DMS153 treated with DMSO at 0.1 percent for 48 hours (cell line): ENCODE data around the gene FRMD1.
"Not testable (repeated sequence)": the region's sequence is repeated elsewhere in the genome, so short reads cannot be mapped to it uniquely, and the experiment has no call there.

Experiments used
- DNase-seq: peaks from one replicate; lab custom pipeline; 2025; ENCODE audit not compliant: unreplicated experiment; lab: John Stamatoyannopoulos, UW

FRMD1 gene

GRCh38 chr6:168080393-168081077 is 1.5 kb upstream of the FRMD1 start:
- DNase-seq, result no peak

GRCh38 chr6:168078175-168078942 is 653 bp downstream of the FRMD1 start:
- DNase-seq, result no peak

- DNase-seq, result not testable (repeated sequence)
Measured at GRCh38 chr6:168077401-168077800, 1.6 kb downstream of the FRMD1 start.

GRCh38 chr6:168075787-168076202 is 3.2 kb downstream of the FRMD1 start:
- no peak for DNase-seq

GRCh38 chr6:168075216-168075615 is 3.8 kb downstream of the FRMD1 start:
- no peak for DNase-seq

- no peak for DNase-seq
Measured at GRCh38 chr6:168073937-168074730, 4.9 kb downstream of the FRMD1 start.

GRCh38 chr6:168072730-168073129 is 6.3 kb downstream of the FRMD1 start:
- DNase-seq, result no peak

- no peak for DNase-seq
Measured at GRCh38 chr6:168072261-168072660, 6.8 kb downstream of the FRMD1 start.

GRCh38 chr6:168071620-168072019 is 7.4 kb downstream of the FRMD1 start:
- no peak for DNase-seq

GRCh38 chr6:168070804-168071203 is 8.2 kb downstream of the FRMD1 start:
- no peak for DNase-seq

GRCh38 chr6:168067081-168067759 is 11.8 kb downstream of the FRMD1 start:
- no peak for DNase-seq

GRCh38 chr6:168064226-168064807 is 14.7 kb downstream of the FRMD1 start:
- no peak for DNase-seq

- DNase-seq, result no peak
Measured at GRCh38 chr6:168063431-168063830, 15.6 kb downstream of the FRMD1 start.

- DNase-seq, result no peak
Measured at GRCh38 chr6:168062346-168063289, 16.4 kb downstream of the FRMD1 start.

GRCh38 chr6:168061269-168062210 is 17.5 kb downstream of the FRMD1 start:
- peak; percentile 78 for DNase-seq

GRCh38 chr6:168060521-168060931 is 18.5 kb downstream of the FRMD1 start:
- DNase-seq, result peak; percentile 37

- DNase-seq, result no peak
Measured at GRCh38 chr6:168058691-168059551, 20.1 kb downstream of the FRMD1 start.

GRCh38 chr6:168057836-168058235 is 21.2 kb downstream of the FRMD1 start:
- DNase-seq, result no peak
